ENCODE data around the gene PDCD10.

PDCD10 gene

DNA sequence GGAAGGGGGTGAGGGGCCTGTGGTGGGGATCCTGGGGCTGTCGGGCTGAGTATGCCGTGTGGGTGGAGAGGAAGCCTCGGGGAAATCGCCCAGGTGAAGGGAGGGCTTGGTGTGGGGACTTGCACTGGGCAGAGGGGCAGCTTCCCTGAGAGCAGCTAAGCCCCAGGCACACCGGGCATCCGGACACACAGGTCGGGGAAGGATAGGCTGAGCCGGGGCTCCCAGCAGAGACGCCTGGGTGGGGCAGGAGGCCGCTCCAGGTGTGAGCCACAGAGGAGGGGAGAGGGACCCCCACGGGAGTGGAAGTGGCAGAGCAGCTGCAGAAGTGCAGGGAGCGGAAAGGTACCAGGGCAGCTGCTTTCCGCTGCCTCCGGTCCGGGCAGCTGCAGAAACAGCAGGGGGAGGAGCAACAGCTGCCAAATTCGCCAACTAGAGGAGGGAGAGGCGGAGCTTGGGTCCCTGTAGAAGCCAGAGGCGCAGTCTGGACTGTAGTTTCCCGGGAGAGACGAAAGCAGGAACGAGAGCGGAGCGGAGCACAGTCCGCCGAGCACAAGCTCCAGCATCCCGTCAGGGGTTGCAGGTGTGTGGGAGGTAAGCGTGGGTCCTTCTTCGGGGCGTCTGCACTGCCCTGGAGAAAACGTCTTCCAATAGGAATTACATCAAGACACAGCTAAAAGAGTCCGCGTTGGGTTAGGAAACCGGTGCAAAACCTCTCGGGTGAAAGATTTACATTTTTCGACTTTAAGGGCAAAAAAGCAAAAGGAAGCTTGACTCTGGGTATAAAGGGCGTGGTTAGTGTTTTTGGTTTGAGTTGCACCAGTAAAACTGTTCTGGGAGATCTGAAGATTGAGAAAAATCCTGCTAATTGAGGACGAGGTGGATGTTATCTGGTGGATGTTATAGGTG lies 794 bp upstream of the PDCD10 start, which contains the start of gene SERPINI1:
Gene SERPINI1 (plus strand): TSS at position 489 of the 906 bp plus-strand sequence. CDS start 53,408 bp downstream, outside the sequence.
- peak; percentile 95 for DNase-seq (ENCODE audit: low spot score)

DNA sequence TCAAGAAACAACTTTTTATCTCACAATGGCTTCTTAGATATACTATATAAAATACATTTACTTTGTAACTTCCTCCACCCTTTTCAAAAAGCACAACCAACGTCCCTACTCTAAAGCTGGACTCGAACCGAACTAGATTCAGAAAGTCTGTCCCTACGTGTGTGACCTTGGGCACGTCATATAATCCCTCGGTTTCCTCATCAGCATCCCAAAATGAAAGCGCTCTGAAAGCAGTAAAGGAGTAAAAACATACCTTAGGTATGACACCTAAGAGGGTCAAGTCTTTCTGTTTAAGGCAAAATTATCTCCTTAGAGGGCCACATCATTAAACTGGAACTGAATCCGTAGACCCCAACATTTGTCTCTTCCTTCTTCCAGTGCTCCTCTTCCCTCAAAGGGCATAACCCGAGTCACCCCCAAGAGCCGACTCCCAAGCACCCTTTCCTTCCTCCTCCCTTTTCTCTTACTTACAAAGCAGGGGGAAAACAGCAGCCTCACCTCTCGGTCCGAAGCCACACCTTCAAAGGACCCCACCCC lies 663 bp downstream of the PDCD10 start:
- no peak for DNase-seq (ENCODE audit: low spot score)

DNA sequence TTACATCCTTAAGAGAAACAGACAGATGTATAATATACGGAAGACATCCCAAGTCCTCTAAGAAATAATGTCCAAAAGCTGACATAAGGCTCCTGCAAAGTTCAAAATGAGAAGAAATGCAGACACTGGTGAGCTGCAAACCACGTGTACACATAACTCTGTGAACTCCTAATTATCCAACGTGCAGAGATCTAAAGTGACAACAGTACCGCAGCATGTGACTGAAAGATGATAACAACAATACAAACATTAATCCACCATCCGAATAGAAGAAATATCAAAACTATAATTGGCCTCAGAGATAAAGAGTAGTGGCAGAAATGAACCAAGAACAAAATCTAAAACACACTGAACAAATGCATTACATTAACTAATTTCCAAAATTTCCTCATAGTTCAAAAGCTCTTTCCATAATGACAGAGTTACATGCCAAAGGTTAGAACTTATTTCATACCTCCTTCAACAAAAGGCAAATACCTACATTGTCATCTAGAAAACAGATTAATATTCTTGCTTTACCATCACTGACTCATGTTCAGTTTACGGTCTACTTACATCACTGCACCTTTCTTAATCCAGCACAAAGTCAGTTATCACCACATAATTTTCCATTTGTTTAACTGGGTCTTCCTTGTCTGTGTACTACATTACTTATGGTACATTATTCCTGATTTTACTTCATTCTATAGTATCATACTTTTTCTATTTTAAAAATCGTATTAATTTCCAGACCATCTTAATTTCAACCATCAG lies 2.2 kb downstream of the PDCD10 start:
- no peak for DNase-seq (ENCODE audit: low spot score)

DNA sequence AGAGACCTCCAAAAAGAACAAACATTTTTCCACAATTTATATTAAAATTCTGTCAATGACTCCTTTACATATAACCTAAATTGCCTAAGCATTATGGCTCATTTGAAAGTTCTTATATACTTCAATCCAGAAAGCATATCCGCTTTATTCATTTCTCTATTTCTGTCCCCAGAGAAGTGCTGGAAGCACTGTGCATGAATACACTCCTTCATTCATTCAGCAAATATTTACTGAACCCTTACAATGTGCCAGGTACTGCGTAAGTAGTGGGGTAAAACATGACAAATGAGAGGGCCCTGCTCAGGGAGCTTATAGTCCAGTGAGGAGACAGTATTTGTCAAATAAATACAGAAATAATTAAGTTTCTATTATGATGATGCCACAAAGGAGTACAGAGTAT lies 3.3 kb downstream of the PDCD10 start:
- no peak for DNase-seq (ENCODE audit: low spot score)

DNA sequence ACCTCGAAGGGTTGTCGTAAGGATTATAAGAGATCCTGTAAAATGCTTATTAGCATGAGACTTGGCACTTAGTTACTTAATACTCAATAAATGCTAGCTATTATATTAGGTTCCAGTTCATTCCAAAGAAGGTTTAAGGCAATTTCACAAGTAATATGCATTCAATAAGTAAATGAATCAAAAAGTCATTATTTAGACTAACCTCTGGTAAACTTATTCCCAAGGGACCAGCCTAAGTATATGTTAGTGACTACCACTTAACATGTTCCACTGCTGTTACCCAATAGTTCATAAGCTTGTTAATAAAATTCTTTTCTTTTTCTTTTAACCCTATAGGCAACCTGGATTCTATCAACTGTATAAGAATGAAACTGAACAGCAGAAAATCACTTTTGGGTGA lies 5.1 kb downstream of the PDCD10 start:
- no peak for DNase-seq (ENCODE audit: low spot score)

DNA sequence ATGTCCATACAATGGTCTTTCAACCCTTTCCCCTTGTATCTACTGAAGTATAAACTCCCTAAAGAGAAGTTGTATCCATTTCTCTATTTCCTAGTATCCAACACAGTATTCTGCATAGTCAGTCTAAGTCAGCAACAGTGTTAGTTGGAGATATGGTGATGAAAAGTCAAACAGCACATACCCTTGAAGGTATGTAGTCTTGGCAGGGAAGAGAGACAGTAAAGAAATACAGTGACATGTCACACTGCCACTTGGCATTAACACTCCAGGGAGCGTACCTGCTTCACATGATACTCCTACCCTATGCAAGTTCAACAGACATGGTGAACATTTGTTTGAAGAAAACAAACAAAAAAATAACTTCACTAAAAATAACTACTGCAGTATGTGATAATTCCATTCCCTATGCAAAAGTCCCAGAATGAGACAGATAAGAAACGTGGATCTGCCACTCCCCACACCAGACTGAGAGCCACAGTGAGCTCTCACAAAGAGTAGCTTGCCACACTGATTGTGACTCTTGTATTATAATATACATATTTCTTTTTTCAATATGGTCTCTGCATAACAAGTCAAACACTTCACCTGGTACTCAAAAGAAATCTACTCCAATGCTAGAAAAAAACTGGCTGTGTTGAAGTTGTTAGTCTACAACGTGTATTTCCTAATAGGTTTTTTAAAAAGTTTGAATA lies 5.9 kb downstream of the PDCD10 start:
- no peak for DNase-seq (ENCODE audit: low spot score)

DNA sequence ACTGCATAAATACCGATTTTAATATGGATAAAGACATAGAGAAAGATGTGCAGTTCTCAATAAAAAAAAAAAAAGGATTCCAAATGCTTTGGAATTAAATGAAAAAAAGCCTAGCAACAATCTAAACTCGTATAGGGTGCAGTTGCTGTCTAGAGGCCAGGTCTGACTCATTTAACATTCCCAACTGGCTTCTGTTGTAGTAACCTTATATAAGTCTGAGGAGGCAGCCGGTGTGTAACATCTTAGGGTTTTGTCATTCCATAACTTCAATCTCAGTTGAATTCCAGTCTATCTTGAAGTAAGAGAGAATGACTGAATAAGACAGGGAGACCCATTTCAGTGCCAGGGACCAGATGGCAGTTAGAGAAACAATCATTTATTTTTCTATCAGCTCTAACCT lies 6.5 kb downstream of the PDCD10 start:
- DNase-seq (ENCODE audit: low spot score): no peak

DNA sequence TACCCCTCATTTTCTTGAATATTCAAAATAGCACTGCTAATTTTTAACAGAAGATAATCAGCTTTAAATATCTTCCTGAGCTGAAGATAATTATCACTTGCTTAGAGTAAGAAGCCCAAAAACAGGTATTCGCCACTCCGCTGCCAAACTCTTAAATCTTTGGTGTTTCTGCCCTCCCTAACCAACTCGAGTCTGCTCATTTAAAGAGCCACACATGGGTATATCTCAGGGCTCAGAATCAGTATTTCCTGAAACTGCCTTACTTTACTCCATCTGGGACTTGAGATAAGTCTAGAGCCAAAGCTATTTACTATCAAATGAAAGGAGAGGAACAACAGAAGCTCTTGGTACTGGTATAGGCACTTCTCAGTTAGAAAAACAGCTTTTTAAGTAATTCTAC lies 10.8 kb downstream of the PDCD10 start:
- no peak for DNase-seq (ENCODE audit: low spot score)

DNA sequence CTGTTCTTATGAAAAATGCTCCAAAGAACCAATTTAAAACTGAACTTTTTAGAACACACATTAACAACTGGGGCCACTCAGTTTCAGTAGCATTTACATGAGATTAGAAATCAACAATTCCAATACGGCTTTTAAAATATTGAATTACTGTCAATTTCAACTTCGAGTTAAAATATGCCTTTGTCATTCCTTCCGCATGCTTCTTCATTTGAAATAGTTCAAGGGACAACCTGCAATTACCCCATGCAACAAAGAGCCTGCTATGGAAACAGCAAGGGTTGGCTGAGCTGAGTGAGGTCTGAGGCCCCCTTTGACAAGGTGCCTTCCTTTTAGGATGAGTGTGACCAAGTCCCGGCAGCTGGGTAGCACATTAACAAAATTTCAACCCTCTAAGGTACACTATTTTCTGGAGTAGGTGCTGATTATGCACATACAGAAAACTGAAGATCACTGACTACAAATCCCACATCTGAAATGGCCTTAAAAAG lies 11.6 kb downstream of the PDCD10 start:
- no peak for DNase-seq (ENCODE audit: low spot score)

DNA sequence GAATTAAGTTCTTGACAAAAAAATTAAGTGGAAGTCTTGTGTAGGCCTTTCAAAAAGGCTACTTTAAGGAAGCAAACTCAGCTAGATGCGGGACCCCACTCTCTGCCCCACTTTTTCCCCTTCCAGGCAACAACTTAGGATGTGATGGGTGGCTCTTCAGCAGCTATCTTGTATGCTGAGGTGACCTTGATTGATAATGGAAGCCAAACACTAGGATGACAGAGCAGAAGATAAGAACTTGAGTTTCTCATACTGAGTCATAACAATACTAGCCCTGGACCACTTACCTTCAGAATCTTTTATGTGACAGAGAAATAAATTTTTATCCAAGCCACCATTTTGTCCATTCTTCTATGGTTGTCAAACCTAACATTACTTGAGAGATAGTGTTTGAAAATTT lies 16.1 kb downstream of the PDCD10 start:
- no peak for DNase-seq (ENCODE audit: low spot score)

DNA sequence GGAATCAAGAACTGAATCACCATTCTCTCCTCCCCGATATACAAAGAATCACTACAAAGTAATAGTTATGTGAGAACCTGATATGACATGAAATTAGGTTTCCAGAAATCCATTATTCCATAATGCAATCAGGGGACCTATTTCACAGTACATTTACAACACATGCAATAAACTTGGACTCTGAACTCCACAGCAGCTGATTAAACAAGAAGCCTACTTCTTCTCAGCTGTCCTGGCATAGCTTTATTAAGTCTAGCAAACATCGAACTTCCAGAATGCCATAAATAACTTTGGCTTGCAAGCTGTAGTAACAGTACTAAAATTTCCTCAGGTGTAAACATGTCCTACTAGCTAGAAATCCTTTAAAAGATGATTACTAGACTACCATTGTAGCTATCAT lies 17.8 kb downstream of the PDCD10 start:
- no peak for DNase-seq (ENCODE audit: low spot score)

DNA sequence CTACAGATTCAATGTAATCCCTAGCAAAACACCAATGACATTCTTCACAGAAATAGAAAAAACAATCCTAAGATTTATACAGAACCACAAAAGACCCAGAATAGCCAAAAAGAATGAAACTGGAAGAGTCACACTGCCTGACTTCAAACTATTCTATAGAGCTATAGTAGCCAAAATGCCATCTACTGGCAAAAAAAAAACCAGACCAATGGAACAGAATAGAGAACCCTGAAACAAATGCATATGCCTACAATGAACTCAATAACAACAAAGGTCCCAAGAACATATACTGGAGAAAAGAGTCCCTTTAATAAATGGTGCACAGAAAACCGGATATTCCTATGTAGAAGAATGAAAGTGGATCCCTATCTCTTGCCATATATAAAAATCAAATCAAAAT lies 19.8 kb downstream of the PDCD10 start:
- DNase-seq (ENCODE audit: low spot score): no peak

DNA sequence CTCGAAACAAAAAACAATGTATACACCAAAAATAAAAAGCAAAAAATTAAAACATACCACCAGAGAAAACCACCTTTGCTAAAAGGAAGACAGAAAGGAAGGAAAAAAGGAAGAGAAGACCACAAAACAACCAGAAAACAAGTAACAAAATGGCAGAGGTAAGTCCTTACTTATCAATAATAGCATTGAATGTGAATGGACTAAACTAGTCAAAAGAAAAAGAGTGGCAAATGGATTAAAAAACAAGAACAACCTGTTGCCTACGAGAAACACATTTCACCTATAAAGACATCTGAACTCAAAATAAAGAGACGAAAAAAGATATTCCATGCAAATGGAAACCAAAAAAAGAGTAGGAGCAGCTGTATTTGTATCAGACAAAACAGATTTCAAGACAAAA lies 22.2 kb downstream of the PDCD10 start:
- no peak for DNase-seq (ENCODE audit: low spot score)

DNA sequence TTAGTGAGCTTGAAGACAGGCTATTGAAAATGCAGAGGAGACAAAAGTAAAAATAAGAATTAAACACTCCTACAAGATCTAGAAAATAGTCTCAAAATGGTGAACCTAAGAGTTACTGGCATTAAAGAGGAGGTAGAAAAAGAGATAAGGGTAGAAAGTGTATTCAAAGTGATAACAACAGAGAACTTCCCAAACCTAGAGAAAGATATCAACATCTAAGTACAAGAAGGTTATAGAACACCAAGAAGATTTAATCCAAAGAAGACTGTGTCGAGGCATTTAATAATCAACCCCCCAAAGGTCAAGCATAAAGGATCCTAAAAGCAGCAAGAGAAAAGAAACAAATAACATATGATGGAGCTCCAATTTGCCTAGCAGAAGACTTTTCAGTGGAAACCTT lies 23.3 kb downstream of the PDCD10 start:
- DNase-seq (ENCODE audit: low spot score): no peak

DNA sequence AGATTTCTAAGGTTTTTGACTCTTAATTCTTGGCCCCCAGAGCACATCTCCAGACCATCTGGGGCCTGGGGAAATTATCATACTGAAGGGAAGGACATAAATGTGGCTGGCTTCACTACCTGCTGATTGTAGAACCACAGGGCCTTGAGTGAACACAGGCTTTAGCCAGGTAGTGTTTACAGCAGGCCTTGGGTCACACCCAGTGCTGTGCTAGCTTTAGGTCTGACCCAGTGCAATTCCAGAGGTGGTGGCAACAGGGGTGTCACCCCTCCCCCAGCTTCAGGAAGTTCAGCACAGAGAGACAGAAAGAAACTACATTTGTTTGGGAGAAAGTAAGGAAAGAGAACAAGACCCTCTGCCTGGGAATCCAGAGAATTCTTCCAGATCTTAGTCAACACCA lies 24.1 kb downstream of the PDCD10 start:
- no peak for DNase-seq (ENCODE audit: low spot score)

DNA sequence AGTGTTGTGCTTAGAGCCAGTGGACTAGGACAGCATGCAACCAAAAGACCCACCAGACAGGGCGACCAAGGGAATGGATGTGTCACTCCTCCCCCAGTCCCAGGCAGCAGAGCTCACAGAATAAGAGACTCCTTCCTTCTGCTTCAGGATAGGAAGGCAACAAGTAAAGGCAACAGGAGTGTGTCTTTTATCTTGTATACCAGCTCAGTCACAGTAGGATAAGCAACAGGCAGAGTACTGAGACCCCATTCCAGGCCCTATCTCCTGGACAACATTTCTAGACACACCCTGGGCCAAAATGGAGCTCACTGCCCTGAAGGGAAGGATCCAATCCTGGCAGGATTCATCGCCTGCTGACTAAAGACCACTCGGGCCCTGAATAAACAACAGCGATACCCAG lies 25.0 kb downstream of the PDCD10 start:
- no peak for DNase-seq (ENCODE audit: low spot score)

DNA sequence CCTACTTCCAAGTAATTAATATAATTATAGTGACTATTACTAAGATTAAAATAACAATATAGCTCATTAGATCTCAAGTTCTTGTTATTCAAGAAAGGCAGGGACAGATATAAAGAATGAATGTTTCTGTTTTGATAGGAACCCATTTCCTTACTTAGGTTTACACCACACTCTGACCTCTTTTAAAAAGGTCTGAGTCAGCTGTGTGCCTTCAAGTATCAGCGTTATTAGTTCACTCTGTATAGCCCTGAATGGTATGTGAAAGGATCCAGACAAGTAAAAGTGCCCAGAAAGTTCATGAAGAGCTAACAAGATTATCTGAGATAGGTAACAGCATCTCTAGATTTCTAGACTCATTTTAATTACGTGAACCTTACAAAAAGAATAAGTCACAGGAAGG lies 28.9 kb downstream of the PDCD10 start:
- DNase-seq (ENCODE audit: low spot score): no peak

DNA sequence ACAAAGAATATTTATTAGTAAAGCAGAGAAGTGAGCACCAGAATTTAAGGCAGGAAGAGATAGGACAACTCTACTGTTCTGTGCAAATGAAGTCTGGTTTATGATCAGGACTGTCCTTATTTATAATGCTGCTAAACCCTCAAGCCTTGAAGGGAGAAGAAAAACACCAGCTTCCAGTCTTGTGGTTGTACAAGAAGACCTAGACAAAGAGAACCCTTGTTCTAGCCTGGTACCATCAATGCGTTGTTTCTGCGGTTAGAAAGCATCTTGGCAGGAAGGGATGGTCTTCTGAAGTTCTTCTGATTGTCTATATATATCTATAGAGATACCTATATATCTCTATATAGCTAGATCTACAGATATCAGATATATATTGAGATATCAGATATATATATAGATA lies 33.8 kb downstream of the PDCD10 start:
- DNase-seq (ENCODE audit: low spot score): no peak

DNA sequence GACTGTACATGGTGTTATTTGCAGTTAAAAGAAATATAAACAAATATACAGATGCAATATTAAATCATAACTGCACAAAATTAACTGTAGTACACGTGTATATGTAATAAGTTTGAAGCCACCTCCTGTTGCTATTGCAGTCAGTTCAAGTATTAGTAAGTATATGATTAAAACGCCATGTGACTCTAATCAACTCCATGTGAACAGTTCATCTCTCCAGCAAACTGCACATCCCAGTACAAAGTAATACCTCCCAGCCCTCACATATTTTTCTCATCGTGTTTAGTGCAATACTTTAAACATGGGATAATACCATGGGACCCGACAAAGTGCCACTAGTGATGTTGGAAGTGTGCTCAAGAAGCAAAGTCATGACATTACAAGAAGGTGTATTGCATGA lies 34.6 kb downstream of the PDCD10 start:
- no peak for DNase-seq (ENCODE audit: low spot score)

DNA sequence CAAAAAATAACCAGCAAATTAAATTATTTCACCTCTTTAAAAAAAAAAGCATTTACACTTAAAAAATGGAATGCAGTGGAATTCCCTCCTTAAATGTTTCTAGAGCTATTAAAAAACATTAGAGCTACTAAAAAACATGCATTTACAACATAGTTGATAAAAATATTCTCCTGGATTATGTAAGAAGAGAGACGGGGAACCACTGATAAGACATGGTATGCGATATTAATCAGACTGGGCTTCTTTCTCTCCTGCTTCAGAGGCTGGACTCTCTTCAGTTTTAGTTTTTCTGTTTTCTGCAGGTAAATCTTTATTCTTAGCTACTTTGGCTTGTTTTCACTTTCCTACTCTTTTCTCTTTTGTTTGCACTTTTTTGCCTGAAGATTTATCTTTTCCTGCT lies 40.6 kb downstream of the PDCD10 start:
- no peak for DNase-seq (ENCODE audit: low spot score)

DNA sequence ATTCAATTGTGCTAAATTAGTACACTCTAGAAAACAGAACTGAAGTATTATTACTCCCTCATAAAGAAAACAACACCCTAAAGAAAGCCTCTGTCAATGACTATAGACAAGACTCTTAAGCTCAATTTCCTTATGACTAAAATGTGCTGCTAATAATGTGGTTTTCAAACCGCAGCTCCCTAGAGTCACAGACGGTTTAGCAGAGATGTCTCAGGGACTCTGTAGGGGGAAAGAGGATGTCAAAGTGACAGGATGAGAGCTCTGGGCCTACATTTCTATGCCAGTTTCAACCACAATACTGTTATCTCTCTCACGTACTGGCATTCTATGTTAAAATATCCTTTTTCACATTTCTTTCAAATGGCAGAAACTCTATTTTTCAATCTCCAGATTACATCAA lies 43.3 kb downstream of the PDCD10 start:
- DNase-seq (ENCODE audit: low spot score): no peak

DNA sequence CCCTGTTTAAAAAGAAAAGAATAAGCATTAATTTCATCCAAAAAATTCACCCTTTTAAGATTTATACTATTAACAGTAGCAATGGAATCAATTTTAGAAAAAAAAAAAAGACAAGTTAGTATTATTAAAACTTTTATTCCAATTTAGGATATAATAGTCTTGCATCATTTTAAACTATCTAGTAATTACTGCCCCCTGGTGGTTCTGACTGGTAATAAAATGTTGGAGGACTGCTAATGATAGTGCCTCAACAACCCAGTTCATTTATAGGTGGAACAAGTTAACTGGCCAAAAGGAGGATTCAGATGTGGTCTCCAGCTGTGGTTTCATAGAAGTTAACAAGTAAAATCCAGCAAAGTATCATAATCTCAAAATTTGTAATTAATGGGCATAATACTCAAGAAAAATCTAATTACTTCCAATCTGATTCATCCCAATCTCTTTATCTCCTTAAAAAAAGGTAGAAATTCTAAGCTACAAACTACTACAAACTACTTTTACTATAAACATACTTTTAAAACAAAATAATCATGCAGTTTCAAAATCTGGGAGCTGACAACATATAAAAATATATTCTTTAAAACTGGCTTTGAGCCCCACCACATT lies 50.2 kb downstream of the PDCD10 start:
- DNase-seq (ENCODE audit: low spot score): peak; percentile 87
